MM.1S (cell line): ENCODE measurements around the gene MFRP.

Source experiments
- CTCF ChIP-seq: fragments of 300-600 bp; sonication (generic); IDR thresholded peaks from 2 replicates; pipeline ENCODE4 v1.5.1; 2016; ENCODE audit warnings: antibody characterized with exemption, low read length, mixed read lengths
- EZH2 ChIP-seq: fragments of 300-600 bp; sonication (generic); optimal IDR thresholded peaks from 2 replicates; pipeline ENCODE3; 2017; ENCODE audit warnings: low read depth, mild to moderate bottlenecking, antibody characterized with exemption, low read length, mixed read lengths

DNA sequence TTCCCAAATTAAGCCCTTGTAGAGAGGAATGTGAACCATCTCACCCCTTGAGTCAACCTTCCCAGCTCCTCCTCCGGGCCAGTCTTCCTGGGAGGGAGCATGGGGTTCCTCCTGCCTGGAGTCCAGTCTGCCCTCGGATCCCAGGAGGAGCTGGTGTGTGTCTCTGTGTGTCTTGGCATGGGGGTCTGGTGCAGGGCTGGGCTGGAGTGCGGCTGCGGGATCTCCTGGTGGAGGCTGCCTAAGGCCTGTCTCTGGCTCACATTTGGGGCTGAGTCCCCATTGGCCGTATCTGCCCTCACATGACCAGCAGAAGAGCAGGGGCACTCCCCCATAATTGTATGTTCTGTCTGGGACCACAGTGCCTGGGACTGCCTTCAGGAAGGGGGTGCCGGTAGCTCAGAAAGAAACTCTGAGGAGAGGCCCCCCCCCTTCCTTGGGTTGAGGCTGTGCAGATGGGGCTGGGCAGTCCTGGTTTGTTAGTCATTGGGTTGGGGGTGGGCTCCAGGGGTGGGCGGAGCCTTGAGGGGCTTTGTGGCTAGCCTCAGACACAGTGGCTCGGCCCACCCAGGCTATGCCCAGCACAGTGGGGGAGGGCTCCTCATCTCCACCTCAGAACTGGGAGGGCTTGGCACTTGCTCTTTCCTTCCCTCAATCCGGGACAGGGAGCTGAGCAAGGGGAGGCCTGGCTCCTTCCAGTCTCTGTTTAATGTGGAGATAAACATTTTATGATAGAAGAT lies 8.8 kb downstream of the MFRP start:
- TF ChIP-seq EZH2 (no peak), CTCF (no peak)
